ENCODE measurements around the gene NAT9.
A peak's percentile ranks its signal among the peaks of the same experiment; 100 is the strongest.

DNA sequence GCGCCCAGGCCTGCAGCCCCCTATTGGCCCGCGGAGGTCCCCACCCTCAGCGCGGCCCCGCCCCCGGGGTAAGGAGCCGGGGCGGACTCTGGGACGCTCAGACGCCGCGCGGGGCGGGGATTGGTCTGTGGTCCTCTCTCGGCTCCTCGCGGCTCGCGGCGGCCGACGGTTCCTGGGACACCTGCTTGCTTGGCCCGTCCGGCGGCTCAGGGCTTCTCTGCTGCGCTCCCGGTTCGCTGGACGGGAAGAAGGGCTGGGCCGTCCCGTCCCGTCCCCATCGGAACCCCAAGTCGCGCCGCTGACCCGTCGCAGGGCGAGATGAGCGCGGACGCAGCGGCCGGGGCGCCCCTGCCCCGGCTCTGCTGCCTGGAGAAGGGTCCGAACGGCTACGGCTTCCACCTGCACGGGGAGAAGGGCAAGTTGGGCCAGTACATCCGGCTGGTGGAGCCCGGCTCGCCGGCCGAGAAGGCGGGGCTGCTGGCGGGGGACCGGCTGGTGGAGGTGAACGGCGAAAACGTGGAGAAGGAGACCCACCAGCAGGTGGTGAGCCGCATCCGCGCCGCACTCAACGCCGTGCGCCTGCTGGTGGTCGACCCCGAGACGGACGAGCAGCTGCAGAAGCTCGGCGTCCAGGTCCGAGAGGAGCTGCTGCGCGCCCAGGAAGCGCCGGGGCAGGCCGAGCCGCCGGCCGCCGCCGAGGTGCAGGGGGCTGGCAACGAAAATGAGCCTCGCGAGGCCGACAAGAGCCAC lies 27.4 kb downstream of the NAT9 start, which contains the start of gene NHERF1:
- TF ChIP-seq, protein P1, sequence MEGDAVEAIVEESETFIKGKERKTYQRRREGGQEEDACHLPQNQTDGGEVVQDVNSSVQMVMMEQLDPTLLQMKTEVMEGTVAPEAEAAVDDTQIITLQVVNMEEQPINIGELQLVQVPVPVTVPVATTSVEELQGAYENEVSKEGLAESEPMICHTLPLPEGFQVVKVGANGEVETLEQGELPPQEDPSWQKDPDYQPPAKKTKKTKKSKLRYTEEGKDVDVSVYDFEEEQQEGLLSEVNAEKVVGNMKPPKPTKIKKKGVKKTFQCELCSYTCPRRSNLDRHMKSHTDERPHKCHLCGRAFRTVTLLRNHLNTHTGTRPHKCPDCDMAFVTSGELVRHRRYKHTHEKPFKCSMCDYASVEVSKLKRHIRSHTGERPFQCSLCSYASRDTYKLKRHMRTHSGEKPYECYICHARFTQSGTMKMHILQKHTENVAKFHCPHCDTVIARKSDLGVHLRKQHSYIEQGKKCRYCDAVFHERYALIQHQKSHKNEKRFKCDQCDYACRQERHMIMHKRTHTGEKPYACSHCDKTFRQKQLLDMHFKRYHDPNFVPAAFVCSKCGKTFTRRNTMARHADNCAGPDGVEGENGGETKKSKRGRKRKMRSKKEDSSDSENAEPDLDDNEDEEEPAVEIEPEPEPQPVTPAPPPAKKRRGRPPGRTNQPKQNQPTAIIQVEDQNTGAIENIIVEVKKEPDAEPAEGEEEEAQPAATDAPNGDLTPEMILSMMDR (conservative IDR thresholded peaks at IDR 0.05), result no peak; the same call in 1 of the 2 replicates
- TF ChIP-seq ZFX (IDR thresholded peaks at IDR 0.05), result peak; percentile 60; the same call in 1 of the 2 replicates
